Effector memory CD4-positive, alpha-beta T cell (primary cell): ENCODE results near the gene VPS39.

Experiments
- DNase-seq, 3 donors: peaks; one replicate each; pipeline ENCODE4 v3.0.0-alpha.2; 2020
- H3K27ac ChIP-seq: 2 replicates; pipeline ENCODE4 v1.7.0; 2013; ENCODE audit warnings: mild to moderate bottlenecking, low read length, moderate library complexity; ENCODE audit not compliant: insufficient read depth, poor library complexity, severe bottlenecking
- H3K27me3 ChIP-seq: replicated peaks from 2 replicates; pipeline ENCODE4 v1.7.0; 2013; ENCODE audit warnings: mild to moderate bottlenecking, low read length; ENCODE audit not compliant: insufficient read depth, control insufficient read depth, poor library complexity, severe bottlenecking
- H3K36me3 ChIP-seq: 2 replicates; pipeline ENCODE4 v1.7.0; 2013; ENCODE audit warnings: mild to moderate bottlenecking, low read length, moderate library complexity; ENCODE audit not compliant: control insufficient read depth, insufficient read depth
- H3K4me1 ChIP-seq: 2 replicates; pipeline ENCODE4 v1.7.0; 2013; ENCODE audit warnings: low read length, mild to moderate bottlenecking; ENCODE audit not compliant: control insufficient read depth, insufficient read depth, poor library complexity, severe bottlenecking
- H3K4me3 ChIP-seq: 2 replicates; pipeline ENCODE4 v1.7.0; 2013; ENCODE audit warnings: low read length, low read depth, mild to moderate bottlenecking; ENCODE audit not compliant: insufficient read depth, poor library complexity, severe bottlenecking
- H3K9me3 ChIP-seq: 2 replicates; pipeline ENCODE4 v1.7.0; 2013; ENCODE audit warnings: mild to moderate bottlenecking, low read length, moderate library complexity; ENCODE audit not compliant: control insufficient read depth

VPS39 gene

GRCh38 chr15:42182961-42183360, 25.1 kb downstream of the VPS39 start:
- H3K4me1 ChIP-seq, result no peaks in the 10 kb centered on the region
- peaks cover 72% of the 10 kb centered on the region for H3K36me3 ChIP-seq
- H3K27ac ChIP-seq, result no peak overlapping the region
- no peaks in the 10 kb centered on the region for H3K27me3 ChIP-seq
- no peaks in the 10 kb centered on the region for H3K9me3 ChIP-seq
- no peak for DNase-seq
- no peak overlapping the region for H3K4me3 ChIP-seq

- peaks cover 70% of the 10 kb centered on the region for H3K36me3 ChIP-seq
- no peaks in the 10 kb centered on the region for H3K27me3 ChIP-seq
- no peaks in the 10 kb centered on the region for H3K9me3 ChIP-seq
- DNase-seq, result no peak
- no peak overlapping the region for H3K4me3 ChIP-seq
- no peaks in the 10 kb centered on the region for H3K4me1 ChIP-seq
- no peak overlapping the region for H3K27ac ChIP-seq
Observed at GRCh38 chr15:42182328-42182886, 25.7 kb downstream of the VPS39 start.

GRCh38 chr15:42178056-42178455, 30.0 kb downstream of the VPS39 start:
- no peaks in the 10 kb centered on the region for H3K4me1 ChIP-seq
- H3K4me3 ChIP-seq, result no peak overlapping the region
- peaks cover 52% of the 10 kb centered on the region for H3K36me3 ChIP-seq
- H3K27me3 ChIP-seq, result no peaks in the 10 kb centered on the region
- no peak overlapping the region for H3K27ac ChIP-seq
- DNase-seq, result no peak
- no peaks in the 10 kb centered on the region for H3K9me3 ChIP-seq

GRCh38 chr15:42175671-42176070, 32.4 kb downstream of the VPS39 start:
- H3K4me1 ChIP-seq, result no peaks in the 10 kb centered on the region
- H3K27me3 ChIP-seq, result no peaks in the 10 kb centered on the region
- no peaks in the 10 kb centered on the region for H3K9me3 ChIP-seq
- peaks cover 65% of the 10 kb centered on the region for H3K36me3 ChIP-seq
- no peak overlapping the region for H3K27ac ChIP-seq
- H3K4me3 ChIP-seq, result no peak overlapping the region
- no peak for DNase-seq

- no peaks in the 10 kb centered on the region for H3K9me3 ChIP-seq
- H3K4me1 ChIP-seq, result no peaks in the 10 kb centered on the region
- no peak for DNase-seq
- no peak overlapping the region for H3K27ac ChIP-seq
- peaks cover 71% of the 10 kb centered on the region for H3K36me3 ChIP-seq
- H3K27me3 ChIP-seq, result no peaks in the 10 kb centered on the region
- no peak overlapping the region for H3K4me3 ChIP-seq
Observed at GRCh38 chr15:42172475-42172874, 35.6 kb downstream of the VPS39 start.

- no peak overlapping the region for H3K27ac ChIP-seq
- DNase-seq, result no peak
- H3K36me3 ChIP-seq, result peaks cover 73% of the 10 kb centered on the region
Observed at GRCh38 chr15:42171795-42172194, 36.3 kb downstream of the VPS39 start.

GRCh38 chr15:42171122-42171521, 37.0 kb downstream of the VPS39 start:
- DNase-seq, result no peak
- H3K36me3 ChIP-seq, result peaks cover 80% of the 10 kb centered on the region
- H3K4me1 ChIP-seq, result no peaks in the 10 kb centered on the region
- H3K4me3 ChIP-seq, result no peak overlapping the region
- no peak overlapping the region for H3K27ac ChIP-seq
- no peaks in the 10 kb centered on the region for H3K27me3 ChIP-seq
- no peaks in the 10 kb centered on the region for H3K9me3 ChIP-seq

More at GRCh38 chr15:42171795-42172194, 36.3 kb downstream of the VPS39 start:
- Histone ChIP-seq H3K27me3 (no peaks in the 10 kb centered on the region), H3K4me1 (no peaks in the 10 kb centered on the region), H3K4me3 (no peak overlapping the region), H3K9me3 (no peaks in the 10 kb centered on the region)

GRCh38 chr15:42166225-42166940, 41.7 kb downstream of the VPS39 start:
- H3K36me3 ChIP-seq, result peaks cover 93% of the 10 kb centered on the region

GRCh38 chr15:42165106-42165505, 43.0 kb downstream of the VPS39 start:
- Histone ChIP-seq H3K4me1 (no peaks in the 10 kb centered on the region), H3K27ac (no peak overlapping the region), H3K4me3 (no peak overlapping the region), H3K36me3 (peaks cover 93% of the 10 kb centered on the region), H3K27me3 (no peaks in the 10 kb centered on the region), H3K9me3 (no peaks in the 10 kb centered on the region)
- DNase-seq, result no peak

More at GRCh38 chr15:42166225-42166940, 41.7 kb downstream of the VPS39 start:
- H3K9me3 ChIP-seq, result no peaks in the 10 kb centered on the region
- H3K4me3 ChIP-seq, result no peak overlapping the region
- DNase-seq, result no peak
- no peaks in the 10 kb centered on the region for H3K27me3 ChIP-seq
- no peaks in the 10 kb centered on the region for H3K4me1 ChIP-seq
- no peak overlapping the region for H3K27ac ChIP-seq

GRCh38 chr15:42163947-42164550, 44.1 kb downstream of the VPS39 start:
- H3K27me3 ChIP-seq, result no peaks in the 10 kb centered on the region
- H3K4me3 ChIP-seq, result no peak overlapping the region
- H3K27ac ChIP-seq, result no peak overlapping the region
- H3K4me1 ChIP-seq, result no peaks in the 10 kb centered on the region
- DNase-seq, result no peak
- H3K9me3 ChIP-seq, result no peaks in the 10 kb centered on the region
- peaks cover 96% of the 10 kb centered on the region for H3K36me3 ChIP-seq
